GM11168 (cell line): Measurements from ENCODE around the gene ORC5.
"Not testable (repeated sequence)": the region's sequence is repeated elsewhere in the genome, so short reads cannot be mapped to it uniquely, and the experiment has no call there.

Experiments
- in situ Hi-C: fragments of 300-500 bp; cut with MboI; formaldehyde crosslinking; loops from one replicate; pipeline ENCODE4 v1.12.0; 2022; ENCODE audit warnings: low sequenced_read_pairs; ENCODE audit not compliant: unreplicated experiment

The ORC5 gene

DNA sequence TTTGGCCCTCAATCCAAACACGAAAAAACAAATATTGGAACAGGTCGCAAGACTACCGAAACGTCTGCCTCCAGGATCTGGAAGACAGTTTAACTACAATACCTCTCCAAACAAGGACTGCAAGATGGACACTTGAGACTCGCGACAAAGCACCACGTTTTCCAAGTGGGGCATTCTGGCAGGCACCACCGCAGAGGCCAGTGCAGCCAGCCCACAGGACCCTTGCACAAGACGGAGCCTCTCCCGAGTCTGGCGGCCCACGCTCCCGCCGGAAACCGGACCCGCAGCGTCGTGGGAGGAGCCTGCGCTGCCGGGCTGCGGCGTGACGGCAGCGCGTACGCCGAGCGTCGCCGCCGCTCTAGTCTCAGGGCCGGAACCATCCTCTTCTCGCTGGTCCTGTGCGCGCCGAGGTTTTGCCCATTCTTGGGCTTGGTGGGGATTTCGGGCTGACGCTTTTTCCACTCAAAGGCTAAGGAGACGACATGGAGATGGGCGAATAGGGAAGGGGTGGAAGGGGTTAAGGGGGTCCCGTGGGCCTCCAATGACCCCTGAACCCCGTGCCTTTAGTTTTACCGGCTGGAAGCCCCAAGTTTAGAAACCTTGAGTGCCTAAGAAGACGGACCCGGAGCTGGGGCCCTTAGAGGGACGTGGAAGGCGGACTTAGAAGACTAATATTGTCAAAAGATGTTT, at the start of gene ORC5:
Gene ORC5, minus strand, starts transcription at position 283 of the 690 bp plus-strand sequence. Its CDS starts 109 bp downstream, at position 174.
- in situ Hi-C loops: no loop called here

DNA sequence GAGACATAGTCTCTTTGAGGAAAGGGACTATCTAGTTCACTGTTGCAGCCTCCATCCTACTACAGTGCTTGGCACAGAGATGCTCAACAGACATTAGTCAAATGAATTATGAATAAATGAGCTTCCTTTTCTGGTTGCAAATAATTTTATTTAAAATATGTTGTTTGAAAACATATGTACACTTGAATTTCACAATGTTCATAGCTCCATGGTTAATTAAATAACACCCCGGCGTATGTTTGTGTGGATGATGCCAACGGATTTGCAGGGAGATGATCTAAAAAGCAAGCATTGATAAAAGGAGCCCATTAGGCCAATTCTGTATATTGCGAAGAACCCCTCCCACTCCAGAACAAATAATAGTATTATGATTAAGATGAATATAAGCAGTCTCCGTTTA, 47.8 kb upstream of the ORC5 start:
- in situ Hi-C loops: loop anchor here (25.0 kb wide), 1 partner anchor 582 kb away; no protein-coding TSS in a partner anchor

DNA sequence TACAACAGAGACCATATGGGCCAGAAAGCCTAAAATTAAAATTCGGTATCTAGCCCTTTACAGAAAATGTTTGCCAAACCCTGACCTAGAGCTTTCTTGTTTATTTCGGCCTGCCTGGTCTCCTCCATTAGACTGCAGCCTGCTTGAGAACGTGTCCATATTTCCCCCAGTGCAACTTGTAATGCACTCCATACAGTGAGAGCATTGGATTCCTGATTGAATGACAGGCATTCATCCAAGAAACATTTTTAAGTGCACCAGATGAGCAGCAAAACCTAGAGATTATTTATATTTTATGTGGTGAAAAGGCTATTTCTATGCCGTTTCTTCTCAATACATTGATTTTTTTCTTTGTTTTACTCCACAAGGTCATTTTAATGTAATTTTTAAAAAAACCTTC, 47.4 kb upstream of the ORC5 start:
- in situ Hi-C loops: loop anchor here (25.0 kb wide), 1 partner anchor 582 kb away; no protein-coding TSS in a partner anchor

DNA sequence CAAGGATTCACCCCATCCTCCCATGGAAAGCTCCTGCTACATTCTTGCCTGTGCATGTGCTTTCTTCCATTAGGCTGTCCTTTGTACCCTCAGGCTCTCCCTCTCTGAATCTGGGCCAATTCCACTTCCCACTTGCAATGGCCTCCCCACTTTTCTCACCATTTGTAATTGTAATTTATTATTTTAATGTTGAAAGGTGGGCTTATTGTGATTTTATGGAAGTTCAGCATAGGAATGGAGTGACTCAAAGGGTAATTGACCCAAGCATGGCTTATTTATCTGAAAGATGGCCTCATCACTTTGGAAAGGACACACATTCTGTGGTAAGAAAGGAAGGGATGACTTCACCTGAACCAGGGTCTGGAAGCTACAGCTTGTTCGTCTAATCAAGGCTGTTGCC, 46.9 kb upstream of the ORC5 start:
- in situ Hi-C loops: loop anchor here (25.0 kb wide), 1 partner anchor 583 kb away; no protein-coding TSS in a partner anchor

DNA sequence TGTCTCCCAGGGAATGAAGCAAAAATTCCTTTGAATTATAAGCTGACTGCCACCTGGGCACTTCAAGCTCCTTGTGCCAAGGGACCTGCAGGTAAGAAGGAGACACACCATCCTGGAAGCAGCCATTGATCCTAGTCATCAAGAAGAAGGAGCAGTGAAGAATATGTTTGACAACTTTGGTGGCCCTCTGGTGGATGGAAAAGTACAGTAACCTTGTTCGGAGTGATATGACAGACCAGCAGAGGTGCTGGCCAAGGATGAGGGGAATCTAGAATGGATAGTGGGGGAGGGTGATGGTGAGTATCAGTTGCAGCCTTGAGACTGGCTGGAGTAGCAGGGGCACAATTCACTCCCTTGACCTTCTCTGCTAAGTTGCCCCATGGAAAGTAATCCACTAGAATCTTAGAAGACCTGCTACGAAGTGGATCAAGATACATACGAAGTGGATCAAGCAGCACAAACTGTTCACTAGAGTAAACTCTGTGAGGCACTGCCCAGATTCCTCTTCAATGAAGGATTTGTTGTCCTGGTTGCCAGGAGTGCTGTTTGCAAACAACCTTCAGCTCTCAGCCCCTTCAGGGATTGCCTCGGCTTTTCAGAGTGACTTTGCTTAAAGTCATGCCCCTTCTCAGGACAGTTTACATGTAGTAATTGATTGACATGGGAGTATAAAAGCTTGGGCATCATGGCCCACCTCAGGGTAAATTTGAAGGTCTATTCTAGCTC, 44.8 kb upstream of the ORC5 start:
- in situ Hi-C loops: loop anchor here (25.0 kb wide), 1 partner anchor 585 kb away; no protein-coding TSS in a partner anchor

DNA sequence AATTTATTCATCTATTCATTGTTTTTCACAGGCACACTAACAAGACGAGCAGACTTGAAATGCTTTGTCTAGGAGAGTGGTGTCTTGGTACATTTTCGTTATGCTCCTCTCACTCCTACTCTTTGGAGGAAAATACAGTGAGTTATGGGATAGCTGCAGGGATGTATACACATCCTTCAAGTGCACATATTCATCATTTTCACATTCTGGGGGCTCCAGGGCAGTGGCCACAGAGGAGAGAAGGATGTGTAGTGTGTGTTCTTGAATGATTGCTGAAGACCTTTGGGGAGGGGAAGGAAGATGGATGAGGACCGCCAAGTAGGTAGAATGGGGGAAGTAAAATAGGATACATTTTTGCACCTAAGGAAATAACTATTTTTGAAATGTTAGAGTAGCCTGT, 34.8 kb upstream of the ORC5 start:
- in situ Hi-C loops: no loop called here

DNA sequence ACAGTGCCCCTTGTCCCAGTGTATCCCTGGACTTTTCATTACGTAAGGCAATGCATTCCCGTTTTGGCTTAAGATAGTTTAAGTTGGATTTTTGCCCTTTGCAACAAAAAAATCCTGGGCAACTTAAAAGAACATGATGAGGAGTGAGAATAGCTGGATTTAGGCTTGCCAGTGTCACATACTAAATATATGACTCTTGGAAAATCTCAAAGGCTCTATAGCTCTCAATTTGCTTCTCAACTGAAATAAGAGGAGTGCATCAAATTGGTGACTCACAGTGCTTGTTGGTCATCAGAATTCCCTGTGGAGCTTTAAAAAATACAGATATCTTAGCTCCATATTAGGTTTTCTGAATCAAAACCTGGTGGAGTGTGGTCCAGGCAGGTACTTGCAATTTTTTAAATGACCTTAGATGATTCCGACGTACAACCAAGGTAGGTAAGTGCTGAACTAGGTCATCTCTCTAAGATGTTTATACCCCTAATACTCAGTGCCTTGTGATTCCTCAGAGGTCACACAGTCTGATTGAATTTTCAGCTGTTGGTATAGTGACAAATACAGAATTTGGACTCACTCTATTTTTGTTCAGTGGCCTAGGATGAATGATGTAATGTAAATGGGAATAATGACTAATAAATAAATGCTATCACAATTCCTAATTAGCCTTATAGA, 33.9 kb upstream of the ORC5 start:
- in situ Hi-C loops: no loop called here

DNA sequence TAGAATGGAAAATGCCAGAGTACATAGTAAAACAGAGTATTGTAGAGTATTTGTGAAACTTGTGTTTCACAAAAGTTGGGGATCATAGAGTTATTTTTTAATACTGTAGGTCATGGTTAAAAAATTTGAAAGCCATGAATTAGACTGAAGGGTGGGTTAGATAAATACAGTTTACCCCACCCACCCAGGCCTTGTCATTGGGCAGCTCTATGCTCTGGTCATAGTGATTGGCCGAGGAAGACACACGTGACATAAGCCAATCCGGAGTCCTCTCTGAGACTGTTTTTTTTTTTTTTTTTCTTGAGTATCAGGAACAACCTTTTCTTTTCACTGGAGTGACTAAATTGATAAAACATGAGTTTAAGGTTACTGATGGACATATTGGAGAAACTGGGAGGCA, 33.3 kb upstream of the ORC5 start:
- in situ Hi-C loops: no loop called here

DNA sequence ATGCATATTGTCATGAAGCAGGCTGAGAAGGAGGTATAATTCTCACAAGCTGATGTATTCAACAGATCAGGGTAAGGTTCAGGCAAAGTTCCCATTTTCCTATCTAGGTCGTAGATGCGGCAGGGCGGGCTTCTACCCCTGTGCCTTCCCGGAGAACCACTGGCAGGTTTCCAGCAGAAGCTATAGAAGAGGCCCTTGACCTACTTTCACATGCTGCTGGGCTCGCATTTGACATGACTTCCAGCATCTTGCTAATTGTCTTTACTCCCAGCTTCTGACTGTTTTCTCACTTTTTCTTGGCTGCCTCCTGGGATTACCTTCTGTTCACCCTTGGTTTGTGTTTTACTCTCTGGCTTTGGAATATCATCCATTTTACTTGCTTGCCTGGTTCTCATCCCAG, 32.6 kb upstream of the ORC5 start:
- in situ Hi-C loops: no loop called here

DNA sequence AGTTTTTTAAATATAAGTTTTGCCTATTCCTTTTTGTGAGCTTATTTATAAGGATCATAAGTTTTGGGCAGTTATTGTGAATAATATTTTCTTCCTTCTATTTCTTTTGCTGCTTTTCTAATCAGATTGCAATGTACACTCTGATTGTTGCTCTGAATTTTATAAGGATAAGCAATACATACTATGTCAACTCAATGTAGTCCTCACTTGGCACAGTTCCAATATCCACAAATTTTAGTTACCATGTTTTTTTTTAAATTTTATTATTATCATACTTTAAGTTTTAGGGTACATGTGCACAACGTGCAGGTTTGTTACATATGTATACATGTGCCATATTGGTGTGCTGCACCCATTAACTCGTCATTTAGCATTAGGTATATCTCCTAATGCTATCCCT, 27.2 kb upstream of the ORC5 start:
- in situ Hi-C loops: not testable (repeated sequence)

DNA sequence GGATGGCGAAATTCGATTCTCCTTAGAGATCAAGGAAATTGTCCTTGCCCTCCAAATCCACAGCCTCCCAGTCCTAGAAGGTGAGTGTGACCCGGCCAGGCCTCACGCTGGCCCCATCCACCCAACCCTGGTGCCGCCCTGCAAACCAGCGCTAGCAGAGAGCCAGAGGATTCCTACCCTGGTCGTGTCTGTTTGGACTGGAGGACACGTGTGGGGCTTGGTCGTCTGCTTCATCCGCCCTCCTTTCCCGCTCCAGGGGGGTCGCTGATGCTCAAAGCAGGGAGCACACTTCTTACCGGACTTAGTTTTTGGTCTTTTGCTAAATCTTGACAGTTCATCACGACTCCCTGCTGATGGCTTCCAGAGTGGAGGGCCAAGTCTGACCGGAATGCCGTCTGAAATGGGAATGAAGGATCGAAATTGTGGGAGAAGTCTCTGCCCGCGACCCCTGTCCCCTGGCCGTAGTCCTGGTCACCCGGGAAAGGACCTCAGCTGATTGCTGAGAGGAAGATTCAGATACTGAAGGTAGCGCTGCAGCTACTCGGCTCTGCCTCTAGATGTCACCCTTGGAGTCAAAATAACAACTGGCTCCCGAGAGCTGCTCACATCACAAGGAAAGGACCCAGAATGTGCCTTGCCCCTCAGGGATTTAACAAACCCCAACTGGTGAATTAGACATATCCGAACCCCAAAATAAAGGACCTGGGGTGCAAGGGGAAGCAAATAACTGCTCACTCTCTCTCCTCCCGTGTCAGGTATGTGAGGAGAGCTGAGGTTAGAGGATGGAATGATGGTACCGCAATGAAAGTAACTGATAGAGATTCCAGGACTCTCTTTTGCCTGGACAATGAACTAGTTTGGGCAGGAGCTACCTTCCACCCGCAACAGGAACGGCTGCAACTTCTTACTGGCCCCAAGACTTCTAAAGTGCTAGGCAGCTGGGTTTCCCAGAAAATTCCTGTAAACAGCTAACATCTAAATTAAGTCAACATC, 23.5 kb upstream of the ORC5 start:
- in situ Hi-C loops: no loop called here

DNA sequence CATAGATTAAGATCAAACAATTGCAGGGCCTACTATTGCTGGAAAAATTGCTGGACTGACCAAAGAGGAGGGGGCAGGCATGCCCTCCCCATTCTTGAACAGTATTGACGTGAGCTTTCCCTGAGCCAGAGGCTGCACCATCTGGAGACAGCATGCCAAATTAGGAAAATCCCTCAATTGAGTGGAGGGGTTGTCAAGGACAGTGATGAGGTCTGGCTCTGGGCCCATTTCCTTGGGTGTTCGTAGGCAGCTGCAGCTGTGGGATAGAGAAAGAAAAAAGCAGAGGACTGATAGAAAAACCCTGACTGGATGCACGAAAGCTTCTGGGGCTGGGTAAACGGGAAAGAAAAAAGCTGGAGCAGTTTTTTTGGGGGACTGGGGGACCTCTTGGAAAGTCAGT, 22.8 kb upstream of the ORC5 start:
- in situ Hi-C loops: no loop called here

DNA sequence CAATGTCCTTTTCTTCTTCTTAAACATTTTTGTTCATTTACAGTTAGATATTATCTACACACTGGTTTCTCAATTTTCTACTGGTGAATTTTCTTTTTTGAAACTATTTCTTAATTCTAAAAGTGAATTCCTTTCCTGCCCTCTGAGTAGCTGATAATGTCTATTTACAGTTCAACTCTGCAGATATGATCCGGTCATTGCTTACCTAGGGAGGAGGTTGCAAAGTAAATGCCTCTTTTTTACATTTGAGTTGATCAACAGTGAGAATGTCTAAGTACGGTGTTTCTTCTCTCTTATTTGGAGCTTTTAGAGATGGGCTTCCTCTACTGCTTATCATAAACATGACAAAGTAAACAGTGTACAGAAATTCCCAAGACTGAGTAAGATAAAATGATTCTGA, 20.6 kb upstream of the ORC5 start:
- in situ Hi-C loops: no loop called here

DNA sequence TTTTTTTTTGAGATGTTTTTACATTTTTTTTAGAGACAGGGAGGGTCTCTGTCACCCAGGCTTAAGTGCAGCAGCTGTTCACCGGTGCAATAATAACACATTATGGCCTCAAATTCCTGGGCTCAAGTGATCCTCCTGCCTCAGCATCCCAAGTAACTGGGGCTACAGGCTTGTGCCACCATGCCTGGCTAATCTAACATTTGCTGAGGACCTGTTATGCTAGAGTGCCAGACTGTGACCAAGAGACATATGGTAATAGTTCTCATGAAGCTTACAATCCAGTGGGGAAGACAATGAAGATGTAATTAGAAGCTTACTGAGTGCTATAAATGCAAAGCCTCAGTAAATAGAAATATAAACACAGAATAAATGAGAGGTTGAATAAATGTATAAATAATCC, 17.6 kb upstream of the ORC5 start:
- in situ Hi-C loops: no loop called here

DNA sequence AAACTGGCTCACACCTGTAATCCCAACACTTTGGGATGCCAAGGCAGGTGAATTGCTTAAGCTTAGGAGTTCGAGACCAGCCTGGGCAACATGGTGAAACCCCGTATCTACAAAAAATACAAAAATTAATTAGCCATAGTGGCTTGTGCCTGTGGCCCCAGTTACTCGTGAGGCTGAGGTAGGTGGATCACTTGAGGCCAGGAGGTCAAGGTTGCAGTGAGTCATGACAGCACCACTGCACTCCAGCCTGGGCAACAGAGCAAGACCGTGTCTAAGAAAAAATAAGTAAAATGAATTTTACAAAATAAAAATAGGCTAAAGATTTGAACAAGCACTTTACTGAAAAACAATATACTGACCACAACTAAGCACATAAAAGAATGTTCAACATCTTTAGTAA, 9.8 kb upstream of the ORC5 start:
- in situ Hi-C loops: no loop called here

DNA sequence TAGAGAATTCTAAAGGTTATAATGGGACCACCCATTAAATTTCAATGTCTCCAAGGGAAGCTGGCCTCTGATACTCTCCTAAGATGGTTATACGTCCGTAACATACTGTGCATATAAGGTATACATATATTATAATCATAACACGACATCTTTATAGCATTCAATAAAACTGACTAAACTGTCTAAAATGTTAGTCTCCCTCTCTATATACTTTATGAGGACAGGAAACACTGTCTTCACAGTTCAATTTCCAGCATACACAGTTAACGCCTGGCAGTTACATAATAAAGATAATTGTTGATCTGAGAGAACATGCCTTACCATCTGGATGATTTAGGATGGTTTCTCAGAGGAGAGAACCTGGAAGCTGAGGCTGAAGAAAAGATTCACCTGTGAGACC, 1.2 kb upstream of the ORC5 start:
- in situ Hi-C loops: no loop called here

DNA sequence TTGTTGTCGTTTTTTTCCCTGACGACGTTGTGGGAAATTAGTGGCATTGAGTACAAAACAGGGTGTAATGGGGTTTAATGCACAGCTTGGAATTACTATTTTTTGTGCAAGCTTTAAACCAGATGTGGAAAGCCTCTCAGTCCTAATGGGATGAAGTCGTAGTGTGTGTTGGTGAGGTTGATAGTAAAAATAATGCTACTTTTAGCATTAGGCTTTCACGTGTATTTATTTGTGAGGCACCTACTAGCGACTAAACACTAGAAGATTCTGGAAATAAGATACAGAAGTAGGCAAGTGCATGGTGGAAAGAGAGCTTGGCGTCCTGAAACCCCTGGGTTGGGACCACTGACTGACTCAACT, 588 bp upstream of the ORC5 start:
- in situ Hi-C loops: no loop called here

DNA sequence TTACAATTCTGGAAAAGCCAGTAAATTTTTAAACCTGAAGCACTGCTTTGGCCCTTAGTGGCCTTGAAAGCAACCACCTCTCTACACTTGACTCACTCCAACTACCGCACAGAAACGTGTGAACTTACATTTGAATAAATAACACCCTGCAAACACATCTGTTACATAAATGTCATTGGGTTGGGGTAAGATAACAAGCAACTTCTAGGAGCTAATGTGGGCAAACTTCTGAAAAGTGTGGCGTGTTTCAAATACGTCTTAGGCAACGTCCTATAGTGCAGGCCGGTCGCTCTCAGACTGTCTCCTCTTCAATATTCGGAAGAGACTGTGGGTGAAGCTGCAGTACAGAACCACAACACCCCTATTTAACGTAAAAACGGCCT, 474 bp downstream of the ORC5 start:
- in situ Hi-C loops: no loop called here

DNA sequence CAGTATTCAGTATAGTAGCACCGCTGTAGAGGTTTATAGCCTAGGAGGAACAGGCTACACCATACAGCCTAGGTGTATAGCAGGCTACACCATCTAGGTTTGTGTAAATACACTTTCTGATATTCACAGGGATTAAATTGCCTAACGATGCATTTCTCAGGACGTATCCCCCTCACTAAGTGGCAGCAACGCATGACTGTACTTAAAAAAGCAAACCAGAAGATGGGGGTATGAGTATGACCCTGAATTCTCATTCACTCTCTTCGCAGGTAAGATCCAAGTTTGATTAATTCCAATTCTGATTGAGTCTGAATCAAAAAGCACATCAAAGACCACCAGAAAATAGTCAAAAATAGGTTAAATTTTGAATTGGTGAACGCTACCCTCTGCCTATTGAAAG, 972 bp downstream of the ORC5 start:
- in situ Hi-C loops: no loop called here

DNA sequence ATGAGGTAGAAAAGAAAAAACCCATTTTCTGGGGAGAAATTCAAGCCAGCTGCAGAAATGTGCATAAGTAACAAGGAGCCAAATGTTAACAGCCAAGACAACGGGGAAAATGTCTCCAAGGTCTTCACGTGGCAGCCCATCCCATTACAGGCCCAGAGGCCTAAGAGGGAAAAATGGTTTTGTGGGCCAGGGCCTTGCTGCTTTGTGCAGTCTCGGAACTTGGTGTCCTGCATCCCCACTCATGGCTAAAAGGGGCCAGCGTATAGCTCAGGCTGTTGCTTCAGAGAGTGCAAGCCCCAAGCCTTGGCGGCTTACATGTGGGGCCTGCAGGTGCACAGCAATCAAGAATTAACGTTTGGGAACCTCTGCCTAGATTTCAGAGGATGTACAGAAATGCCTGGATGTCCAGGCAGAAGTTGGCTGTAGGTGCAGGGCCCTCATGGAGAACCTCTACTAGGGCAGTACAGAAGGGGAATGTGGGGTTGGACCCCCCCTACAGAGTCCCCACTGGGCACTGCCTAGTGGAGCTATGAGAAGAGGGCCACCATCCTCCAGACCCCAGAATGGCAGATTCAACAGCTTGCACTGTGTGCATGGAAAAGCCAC, 9.0 kb downstream of the ORC5 start:
- in situ Hi-C loops: no loop called here
